GM12872 (cell line): ENCODE measurements around the gene MAP2.

Experiments
- TF ChIP-seq, protein P1 (sequence below): IDR thresholded peaks from 3 replicates; pipeline ENCODE4 v1.5.1; 2011; ENCODE audit warnings: low read depth, mild to moderate bottlenecking, low read length, moderate library complexity; ENCODE audit not compliant: insufficient read depth

MAP2 gene

DNA sequence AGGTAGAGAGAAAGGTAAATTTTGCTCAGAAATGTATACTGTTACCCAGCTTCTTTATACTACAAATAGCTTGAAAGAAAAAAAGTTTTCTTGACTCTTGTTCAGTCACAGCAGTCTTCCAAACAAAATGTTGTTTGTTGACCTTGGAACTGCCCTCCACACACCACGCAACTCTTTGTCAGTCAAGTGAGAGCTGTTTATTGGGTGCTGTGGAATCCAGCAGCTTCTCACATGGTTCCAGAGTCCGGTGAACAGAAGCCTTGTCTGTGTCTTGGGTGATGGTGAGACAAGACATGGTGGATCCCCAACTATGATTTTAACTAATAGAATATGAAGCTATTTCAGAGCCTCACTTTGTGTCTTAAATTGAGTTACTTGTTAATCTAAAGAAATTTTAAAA, 112.5 kb downstream of the MAP2 start:
- TF ChIP-seq, protein P1, sequence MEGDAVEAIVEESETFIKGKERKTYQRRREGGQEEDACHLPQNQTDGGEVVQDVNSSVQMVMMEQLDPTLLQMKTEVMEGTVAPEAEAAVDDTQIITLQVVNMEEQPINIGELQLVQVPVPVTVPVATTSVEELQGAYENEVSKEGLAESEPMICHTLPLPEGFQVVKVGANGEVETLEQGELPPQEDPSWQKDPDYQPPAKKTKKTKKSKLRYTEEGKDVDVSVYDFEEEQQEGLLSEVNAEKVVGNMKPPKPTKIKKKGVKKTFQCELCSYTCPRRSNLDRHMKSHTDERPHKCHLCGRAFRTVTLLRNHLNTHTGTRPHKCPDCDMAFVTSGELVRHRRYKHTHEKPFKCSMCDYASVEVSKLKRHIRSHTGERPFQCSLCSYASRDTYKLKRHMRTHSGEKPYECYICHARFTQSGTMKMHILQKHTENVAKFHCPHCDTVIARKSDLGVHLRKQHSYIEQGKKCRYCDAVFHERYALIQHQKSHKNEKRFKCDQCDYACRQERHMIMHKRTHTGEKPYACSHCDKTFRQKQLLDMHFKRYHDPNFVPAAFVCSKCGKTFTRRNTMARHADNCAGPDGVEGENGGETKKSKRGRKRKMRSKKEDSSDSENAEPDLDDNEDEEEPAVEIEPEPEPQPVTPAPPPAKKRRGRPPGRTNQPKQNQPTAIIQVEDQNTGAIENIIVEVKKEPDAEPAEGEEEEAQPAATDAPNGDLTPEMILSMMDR = no peak

DNA sequence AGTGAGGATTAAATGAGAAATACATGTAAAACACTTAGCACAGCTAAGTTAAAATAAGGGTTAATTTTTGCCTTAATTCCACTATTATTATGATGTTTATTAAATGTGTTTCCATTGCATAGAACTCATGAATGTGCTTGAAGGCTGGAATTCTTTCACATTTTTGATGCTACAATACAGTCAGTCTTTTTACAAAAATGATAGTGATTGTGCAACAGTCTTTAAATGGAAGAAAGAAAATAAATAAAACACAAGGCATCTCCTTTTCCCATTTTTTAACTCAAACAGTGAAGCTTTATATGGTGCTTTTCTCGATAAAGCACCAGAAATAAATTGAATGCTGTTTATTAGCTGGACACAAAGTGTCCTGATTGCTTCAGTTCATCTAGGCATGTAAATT, 123.9 kb downstream of the MAP2 start:
- TF ChIP-seq, protein P1 = no peak

DNA sequence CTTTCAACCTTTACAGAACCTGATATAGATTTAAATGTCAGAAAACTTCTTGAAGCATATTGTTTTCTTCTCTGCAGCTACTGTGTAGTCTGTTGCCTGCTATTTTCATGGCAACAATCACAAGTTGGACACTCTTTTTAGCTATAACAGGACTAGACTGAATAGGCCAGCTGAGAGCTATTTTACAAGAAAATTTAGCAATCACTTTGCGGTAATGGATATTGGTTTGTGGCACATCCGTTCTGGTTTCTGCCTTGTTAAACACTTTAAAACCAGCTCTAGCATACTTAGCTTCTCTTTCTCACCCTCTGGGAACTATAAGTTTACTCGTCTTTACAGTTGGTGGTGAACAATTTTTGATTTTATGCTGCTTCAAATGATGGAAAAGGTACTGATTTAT, 125.7 kb downstream of the MAP2 start:
- TF ChIP-seq, protein P1 = no peak

DNA sequence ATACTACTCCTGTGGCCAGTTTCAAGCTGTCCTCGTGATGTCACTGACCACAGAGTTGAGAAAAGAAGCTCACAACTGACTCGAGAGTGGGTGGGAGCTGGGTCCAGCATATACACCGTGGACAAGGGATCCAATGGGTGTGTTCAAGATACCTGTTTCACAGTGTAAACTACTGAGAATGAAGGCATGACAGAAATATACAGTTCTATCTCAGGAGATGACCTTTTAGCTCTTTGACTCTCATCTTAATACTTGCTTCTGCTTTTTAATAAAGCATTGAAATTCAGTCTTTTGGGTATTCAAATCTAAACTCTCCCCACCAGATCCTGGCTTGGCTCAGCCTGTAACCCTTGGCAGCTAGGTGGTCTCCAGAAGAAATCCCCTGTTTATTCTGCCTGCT, 130.1 kb downstream of the MAP2 start:
- TF ChIP-seq, protein P1 = no peak

DNA sequence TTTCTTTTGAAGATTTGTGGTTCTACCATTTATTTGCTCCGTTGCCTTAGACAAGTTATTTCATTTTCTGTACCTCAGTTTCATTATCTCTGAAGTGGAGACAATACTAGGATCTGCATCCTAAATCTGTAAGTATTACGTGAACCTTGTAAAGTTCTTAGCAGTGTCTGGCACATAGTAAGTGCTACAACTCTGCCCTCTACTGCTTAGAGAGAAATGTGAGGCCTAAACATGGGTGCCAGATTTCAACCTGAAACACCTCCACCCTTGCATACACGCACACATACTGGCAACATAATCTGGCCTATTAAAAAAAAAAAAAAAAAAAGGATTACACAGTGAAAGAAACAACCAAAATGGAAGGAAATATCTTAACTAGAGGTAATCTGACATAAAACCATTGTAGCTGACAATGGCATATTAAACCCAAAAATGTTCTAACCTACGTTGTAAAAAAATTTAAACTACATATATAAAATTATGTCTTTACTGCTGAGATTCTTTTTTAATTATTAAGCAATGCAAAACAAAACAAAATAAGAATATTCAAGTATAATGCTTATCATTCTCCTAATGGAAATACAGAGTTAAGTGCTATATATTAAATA, 132.6 kb downstream of the MAP2 start:
- TF ChIP-seq, protein P1 = peak; percentile 28; the same call in 2 of the 3 replicates

DNA sequence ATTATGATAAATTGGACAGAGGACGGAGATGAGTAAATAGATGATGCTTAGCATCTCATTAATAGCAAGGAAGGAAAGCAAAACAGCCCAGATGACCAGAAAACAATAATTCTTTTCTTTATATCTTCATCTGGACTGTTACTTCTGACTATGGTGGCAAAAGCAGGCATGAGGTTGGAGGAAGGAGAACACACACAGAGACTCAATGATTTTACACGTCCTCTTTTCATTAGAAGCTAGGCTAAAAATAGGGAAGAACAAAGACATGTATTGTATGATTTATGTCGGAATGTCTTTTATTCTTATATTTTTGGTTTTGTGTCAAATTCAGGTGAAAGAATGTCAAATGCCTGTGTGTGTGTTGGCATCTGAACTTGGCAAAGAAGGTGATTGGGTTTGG, 137.1 kb downstream of the MAP2 start:
- TF ChIP-seq, protein P1 = no peak

DNA sequence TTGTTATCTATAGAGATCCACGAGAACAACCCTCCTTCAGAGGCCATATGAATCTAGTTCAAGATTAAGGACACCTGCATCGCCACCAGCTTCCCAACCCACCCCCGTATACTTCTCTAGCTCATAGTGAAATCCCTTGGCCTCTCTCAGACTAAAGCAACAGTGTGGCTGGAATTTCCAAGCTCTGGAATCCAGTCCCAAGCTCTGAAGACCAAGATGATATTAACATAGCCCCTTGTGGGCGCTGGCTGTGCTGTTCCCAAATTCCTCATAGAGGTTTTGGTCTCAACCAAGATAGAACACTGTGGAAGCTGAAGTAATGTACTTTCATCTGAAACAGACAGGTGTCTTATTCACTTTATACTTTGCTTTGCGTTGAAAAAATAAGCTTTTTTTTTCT, 139.6 kb downstream of the MAP2 start:
- TF ChIP-seq, protein P1 = no peak
